Erythroblast (primary cell): Measurements from ENCODE around the gene RASSF5.

Source experiments
- DNase-seq, 2 experiments: peaks; one replicate each; lab custom pipeline; 2025; lab: John Stamatoyannopoulos, UW
- GATA1 ChIP-seq: IDR thresholded peaks from 2 replicates; pipeline ENCODE4 v1.6.1; 2011; ENCODE audit warnings: low read depth, mild to moderate bottlenecking, control low read depth, low read length, moderate library complexity
- POLR2A ChIP-seq: IDR thresholded peaks from 2 replicates; pipeline ENCODE4 v1.6.1; 2011; ENCODE audit warnings: mild to moderate bottlenecking, low read length

RASSF5 gene

GRCh38 chr1:206469933-206470691, 37.2 kb upstream of the RASSF5 start, which contains the start of gene IKBKE:
TSS of gene IKBKE (plus strand) at chr1:206470476. CDS start at chr1:206473228, 2,752 bp downstream.
- TF ChIP-seq GATA1, result no peak
- no peak for TF ChIP-seq POLR2A
- DNase-seq, result peak; percentile 17 to 18

- DNase-seq, result no peak
- no peak for TF ChIP-seq POLR2A
- TF ChIP-seq GATA1, result no peak
These were observed 36.5 kb upstream of the RASSF5 start for GRCh38 chr1:206470692-206471414.

- no peak for DNase-seq
- no peak for TF ChIP-seq GATA1
These were observed 35.9 kb upstream of the RASSF5 start for GRCh38 chr1:206471415-206471801.

- no peak for DNase-seq
- TF ChIP-seq GATA1 (no peak), POLR2A (no peak)
These were observed 35.3 kb upstream of the RASSF5 start for GRCh38 chr1:206472024-206472423.

- TF ChIP-seq POLR2A (no peak), GATA1 (no peak)
- no peak for DNase-seq
These were observed 34.9 kb upstream of the RASSF5 start for GRCh38 chr1:206472454-206472853.

- DNase-seq, result no peak
- TF ChIP-seq POLR2A, result no peak
- TF ChIP-seq GATA1, result no peak
These were observed 34.4 kb upstream of the RASSF5 start for GRCh38 chr1:206472886-206473285.

GRCh38 chr1:206476058-206476457, 31.3 kb upstream of the RASSF5 start:
- DNase-seq, result no peak
- TF ChIP-seq GATA1 (no peak), POLR2A (no peak)

- TF ChIP-seq POLR2A, result no peak
- no peak for TF ChIP-seq GATA1
- DNase-seq, result no peak
These were observed 30.7 kb upstream of the RASSF5 start for GRCh38 chr1:206476591-206476990.

GRCh38 chr1:206477110-206477509, 30.2 kb upstream of the RASSF5 start:
- TF ChIP-seq GATA1, result no peak
- TF ChIP-seq POLR2A, result no peak
- no peak for DNase-seq

- TF ChIP-seq POLR2A (no peak), GATA1 (no peak)
- no peak for DNase-seq
These were observed 29.6 kb upstream of the RASSF5 start for GRCh38 chr1:206477581-206478380.

- no peak for DNase-seq
These were observed 28.6 kb upstream of the RASSF5 start for GRCh38 chr1:206478746-206479145.

GRCh38 chr1:206479183-206480125, 27.9 kb upstream of the RASSF5 start:
- DNase-seq, result peak; percentile 72 to 86

More at GRCh38 chr1:206478746-206479145, 28.6 kb upstream of the RASSF5 start:
- TF ChIP-seq POLR2A, result no peak
- TF ChIP-seq GATA1, result no peak

GRCh38 chr1:206480211-206480610, 27.1 kb upstream of the RASSF5 start:
- DNase-seq, result no peak
- TF ChIP-seq POLR2A (no peak), GATA1 (no peak)

More at GRCh38 chr1:206479183-206480125, 27.9 kb upstream of the RASSF5 start:
- TF ChIP-seq POLR2A, result no peak
- no peak for TF ChIP-seq GATA1
